ENCODE measurements around the gene KAZN.
A peak's percentile ranks its signal among the peaks of the same experiment; 100 is the strongest.

Gene KAZN

DNA sequence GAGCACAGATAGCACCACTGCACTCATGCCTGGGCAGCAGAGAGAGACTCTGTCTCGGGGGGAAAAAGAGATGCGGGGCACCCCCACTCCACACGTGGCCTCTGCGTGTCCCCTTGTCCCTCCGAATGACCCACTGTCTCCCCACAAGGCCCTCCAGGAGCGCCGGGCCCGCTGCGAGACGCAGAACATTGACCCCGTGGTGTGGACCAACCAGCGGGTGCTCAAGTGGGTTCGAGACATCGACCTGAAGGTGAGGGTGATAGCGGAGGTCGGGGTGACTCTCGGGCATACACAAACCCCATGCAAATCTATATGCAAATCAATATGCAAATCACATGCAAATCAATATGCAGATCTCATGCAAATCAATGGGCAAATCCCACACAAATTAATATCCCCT is 504.7 kb downstream of the KAZN start:
- DNase-seq (ENCODE audit: low read depth), result no peak
- no peak overlapping the region for H3K4me3 ChIP-seq (replicated peaks; ENCODE audit: low read depth, low read length)
- TF ChIP-seq, protein P1, sequence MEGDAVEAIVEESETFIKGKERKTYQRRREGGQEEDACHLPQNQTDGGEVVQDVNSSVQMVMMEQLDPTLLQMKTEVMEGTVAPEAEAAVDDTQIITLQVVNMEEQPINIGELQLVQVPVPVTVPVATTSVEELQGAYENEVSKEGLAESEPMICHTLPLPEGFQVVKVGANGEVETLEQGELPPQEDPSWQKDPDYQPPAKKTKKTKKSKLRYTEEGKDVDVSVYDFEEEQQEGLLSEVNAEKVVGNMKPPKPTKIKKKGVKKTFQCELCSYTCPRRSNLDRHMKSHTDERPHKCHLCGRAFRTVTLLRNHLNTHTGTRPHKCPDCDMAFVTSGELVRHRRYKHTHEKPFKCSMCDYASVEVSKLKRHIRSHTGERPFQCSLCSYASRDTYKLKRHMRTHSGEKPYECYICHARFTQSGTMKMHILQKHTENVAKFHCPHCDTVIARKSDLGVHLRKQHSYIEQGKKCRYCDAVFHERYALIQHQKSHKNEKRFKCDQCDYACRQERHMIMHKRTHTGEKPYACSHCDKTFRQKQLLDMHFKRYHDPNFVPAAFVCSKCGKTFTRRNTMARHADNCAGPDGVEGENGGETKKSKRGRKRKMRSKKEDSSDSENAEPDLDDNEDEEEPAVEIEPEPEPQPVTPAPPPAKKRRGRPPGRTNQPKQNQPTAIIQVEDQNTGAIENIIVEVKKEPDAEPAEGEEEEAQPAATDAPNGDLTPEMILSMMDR (IDR thresholded peaks at IDR 0.05; ENCODE audit: low read length, missing control alignments), result no peak

DNA sequence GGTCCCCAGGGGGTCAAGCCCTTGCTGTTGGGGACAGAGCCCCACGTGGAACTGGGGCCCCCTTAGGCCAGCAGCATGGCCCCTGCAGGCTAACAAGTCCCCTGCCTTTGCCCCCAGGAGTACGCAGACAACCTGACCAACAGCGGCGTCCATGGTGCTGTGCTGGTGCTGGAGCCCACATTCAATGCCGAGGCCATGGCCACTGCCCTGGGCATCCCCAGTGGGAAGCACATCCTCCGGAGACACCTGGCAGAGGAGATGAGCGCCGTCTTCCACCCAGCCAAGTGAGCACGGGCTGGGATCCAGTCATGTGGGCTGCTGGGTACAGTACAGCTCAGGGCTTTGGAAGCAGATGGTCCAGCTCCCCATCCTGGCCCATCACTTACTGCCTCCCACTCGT is 505.4 kb downstream of the KAZN start:
- TF ChIP-seq, protein P1 (IDR thresholded peaks at IDR 0.05; ENCODE audit: low read length, missing control alignments), result no peak
- no peak for DNase-seq (ENCODE audit: low read depth)
- H3K4me3 ChIP-seq (replicated peaks; ENCODE audit: low read depth, low read length), result no peak overlapping the region

DNA sequence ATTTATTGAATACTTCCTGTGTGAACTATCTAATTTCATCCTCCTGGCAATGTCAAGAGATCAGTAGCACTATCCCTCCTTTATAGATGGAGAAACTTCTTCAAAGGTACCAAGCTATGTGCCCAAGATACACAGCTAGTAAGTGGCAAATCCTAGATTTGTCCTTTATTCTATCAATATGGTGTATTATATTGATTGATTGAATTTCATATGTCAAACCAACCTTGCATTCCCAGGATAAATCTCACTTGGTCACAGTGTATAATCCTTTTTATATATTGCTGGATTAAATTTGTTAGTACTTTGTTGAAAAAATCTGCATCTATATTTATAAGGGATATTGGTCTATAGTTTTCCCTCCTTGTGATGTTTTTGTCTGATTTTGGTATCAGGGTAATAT is 506.3 kb downstream of the KAZN start:
- TF ChIP-seq, protein P1 (IDR thresholded peaks at IDR 0.05; ENCODE audit: low read length, missing control alignments), result no peak
- DNase-seq (ENCODE audit: low read depth), result no peak
- H3K4me3 ChIP-seq (replicated peaks; ENCODE audit: low read depth, low read length), result no peak overlapping the region

DNA sequence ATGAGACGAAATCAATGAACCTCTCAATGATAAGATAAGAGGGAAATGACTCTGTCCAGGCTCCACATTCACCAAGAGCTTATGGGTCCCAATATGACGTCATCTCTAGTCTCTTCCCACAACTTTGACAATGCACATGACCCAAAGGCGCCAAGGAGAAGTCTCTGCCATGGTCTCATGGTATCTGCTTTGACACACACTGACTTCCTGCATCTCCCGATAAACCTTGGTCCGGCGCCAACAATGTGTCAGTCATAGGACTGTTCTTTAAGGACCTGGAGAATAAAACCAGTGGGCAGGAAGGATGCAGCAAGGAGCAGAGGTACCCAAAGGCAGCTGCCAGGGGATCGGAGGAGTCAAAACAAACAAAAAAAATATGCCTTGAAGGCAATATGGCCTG is 508.1 kb downstream of the KAZN start:
- no peak overlapping the region for H3K4me3 ChIP-seq (replicated peaks; ENCODE audit: low read depth, low read length)
- TF ChIP-seq, protein P1 (IDR thresholded peaks at IDR 0.05; ENCODE audit: low read length, missing control alignments), result no peak

DNA sequence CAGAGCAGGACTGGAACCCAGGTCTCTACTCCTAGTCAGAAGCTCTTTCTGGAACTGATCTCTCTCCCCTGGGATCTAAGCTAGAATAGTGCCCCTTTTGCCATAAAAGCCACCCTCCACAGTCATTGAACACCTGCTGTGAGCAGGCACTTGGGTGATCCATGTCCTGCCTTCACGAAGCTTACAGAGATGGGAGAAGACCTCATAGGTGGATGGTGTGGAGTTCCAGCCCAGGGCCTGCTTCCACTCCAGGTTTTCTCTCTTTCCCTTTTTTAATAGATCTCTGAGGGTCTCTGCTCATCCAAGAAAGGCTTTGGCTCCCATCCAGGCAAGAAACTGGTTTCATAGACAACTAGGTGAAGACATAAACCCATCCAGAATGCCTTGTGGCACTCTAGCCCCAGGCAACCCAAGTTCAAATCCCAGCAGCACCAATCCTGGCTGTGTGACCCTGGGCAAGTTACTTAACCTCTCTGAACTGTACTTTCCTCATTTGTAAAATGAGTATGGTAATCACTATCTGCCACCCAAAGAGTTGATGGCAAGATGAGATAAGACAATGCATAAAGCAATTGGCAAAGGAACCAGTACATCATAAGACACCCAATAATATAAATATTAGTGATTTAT is 508.7 kb downstream of the KAZN start:
- no peak overlapping the region for H3K4me3 ChIP-seq (replicated peaks; ENCODE audit: low read depth, low read length)
- TF ChIP-seq, protein P1 (IDR thresholded peaks at IDR 0.05; ENCODE audit: low read length, missing control alignments), result no peak

More for the DNA sequence above, 508.1 kb downstream of the KAZN start:
- DNase-seq (ENCODE audit: low read depth), result peak; percentile 42

DNA sequence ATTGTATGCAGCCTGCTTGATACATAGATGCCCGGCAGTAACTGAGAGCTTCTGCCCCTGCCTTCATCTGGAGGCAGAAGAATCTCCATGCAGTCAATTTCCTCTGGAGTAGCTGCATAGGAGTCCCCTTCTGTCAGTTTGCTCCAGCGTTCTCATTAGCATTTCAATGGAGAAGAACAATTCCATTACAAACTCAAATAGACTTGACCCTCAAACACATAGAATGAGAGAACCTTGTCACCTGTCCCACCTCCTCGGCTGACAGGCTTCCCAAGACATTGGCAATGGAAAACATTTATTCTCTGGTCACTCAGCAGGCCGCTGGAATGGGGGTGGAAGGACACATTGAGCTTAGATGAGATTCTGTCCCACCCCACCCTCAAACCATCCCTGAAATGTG is 509.4 kb downstream of the KAZN start:
- H3K4me3 ChIP-seq (replicated peaks; ENCODE audit: low read depth, low read length), result no peak overlapping the region
- TF ChIP-seq, protein P1 (IDR thresholded peaks at IDR 0.05; ENCODE audit: low read length, missing control alignments), result no peak
- DNase-seq (ENCODE audit: low read depth), result no peak

More for the DNA sequence above, 508.7 kb downstream of the KAZN start:
- no peak for DNase-seq (ENCODE audit: low read depth)

Measured in fibroblast of pulmonary artery (primary cell).